Smooth muscle cell (in vitro differentiated cells): ENCODE measurements around the gene TEX54. TPM values are rescaled to one million over a fixed set of nuclear protein-coding genes. Genes with fewer than 3 reads are reported as not detected.
A peak's percentile ranks its signal among the peaks of the same experiment; 100 is the strongest.
"Not testable (repeated sequence)": the region's sequence is repeated elsewhere in the genome, so short reads cannot be mapped to it uniquely, and the experiment has no call there.

Experiments used
- DNase-seq: peaks from one replicate; lab custom pipeline; 2025; ENCODE audit not compliant: unreplicated experiment; lab: John Stamatoyannopoulos, UW
- H2AFZ ChIP-seq: fragments of 200-600 bp; sonication (generic); 2 replicates; pipeline ENCODE4 v1.6.0; 2016; ENCODE audit warnings: antibody characterized with exemption, low read depth, mild to moderate bottlenecking
- H3F3A ChIP-seq: fragments of 200-600 bp; sonication (generic); 2 replicates; pipeline ENCODE4 v1.6.0; 2017; ENCODE audit warnings: antibody characterized with exemption, low read depth
- H3K27ac ChIP-seq: fragments of 200-600 bp; sonication (generic); 2 replicates; pipeline ENCODE4 v1.5.1; 2016; ENCODE audit warnings: low read depth, mild to moderate bottlenecking
- H3K27me3 ChIP-seq: fragments of 200-600 bp; sonication (generic); 2 replicates; pipeline ENCODE4 v1.6.1; 2016; ENCODE audit warnings: low read depth, mild to moderate bottlenecking
- H3K36me3 ChIP-seq: fragments of 200-600 bp; sonication (generic); 2 replicates; pipeline ENCODE4 v1.5.1; 2016; ENCODE audit warnings: low read depth
- H3K4me1 ChIP-seq: fragments of 200-600 bp; sonication (generic); 2 replicates; pipeline ENCODE4 v1.5.1; 2016; ENCODE audit warnings: low read depth
- H3K4me2 ChIP-seq: fragments of 200-600 bp; sonication (generic); 2 replicates; pipeline ENCODE4 v1.6.0; 2016; ENCODE audit warnings: mild to moderate bottlenecking
- H3K4me3 ChIP-seq: fragments of 200-600 bp; sonication (generic); 2 replicates; pipeline ENCODE4 v1.5.1; 2016; ENCODE audit warnings: mild to moderate bottlenecking
- H3K79me2 ChIP-seq: fragments of 200-600 bp; sonication (generic); 2 replicates; pipeline ENCODE4 v1.6.0; 2016; ENCODE audit warnings: low read depth, mild to moderate bottlenecking
- H3K9ac ChIP-seq: fragments of 200-600 bp; sonication (generic); 2 replicates; pipeline ENCODE4 v1.6.0; 2016; ENCODE audit warnings: low read depth
- H3K9me3 ChIP-seq: fragments of 200-600 bp; sonication (generic); replicated peaks from 2 replicates; pipeline ENCODE4 v1.5.1; 2016; ENCODE audit warnings: low read depth
- H4K20me1 ChIP-seq: fragments of 200-600 bp; sonication (generic); 2 replicates; pipeline ENCODE4 v1.6.0; 2016; ENCODE audit warnings: low read depth
- CTCF ChIP-seq: fragments of 200-600 bp; sonication (generic); IDR thresholded peaks from 2 replicates; pipeline ENCODE4 v1.5.1; 2017; ENCODE audit warnings: borderline replicate concordance, mild to moderate bottlenecking, antibody characterized with exemption; ENCODE audit not compliant: insufficient read depth, poor library complexity, severe bottlenecking
- WGBS: methylation state at CpG from one replicate; pipeline ENCODE4 v1.1.7; 2016; ENCODE audit warnings: low lambda C conversion rate; 5-methylcytosine and 5-hydroxymethylcytosine counted together
- polyA plus RNA-seq: library from polyadenylated mRNA; unstranded; fragments of >200 nt; fragmentation: Nextera tagmentation; extraction: Ambion mirVana; gene quantifications from 2 replicates; pipeline ENCODE4 v1.2.1, GENCODE V29; 2016
- total RNA-seq: library from RNA; depleted of rRNA; stranded (reverse); fragments of >200 nt; gene quantifications from 2 replicates; pipeline ENCODE4 v1.2.3, GENCODE V29; 2014

Gene TEX54
- total and polyA plus RNA-seq, 2 experiments from 2014 or later, result 1.4 TPM; not detected in 1

GRCh38 chr11:62841361-62842170 lies 8.9 kb upstream of the TEX54 start:
- Histone ChIP-seq H3F3A (peaks cover 29% of the 10 kb centered on the region), H3K4me3 (peak overlapping the region; percentile 89), H3K36me3 (no peaks in the 10 kb centered on the region), H3K27me3 (no peaks in the 10 kb centered on the region), H4K20me1 (no peaks in the 10 kb centered on the region), H3K9ac (peak overlapping the region; percentile 98), H2AFZ (peak overlapping the region; percentile 96), H3K4me1 (peaks cover 11% of the 10 kb centered on the region), H3K79me2 (peaks cover 26% of the 10 kb centered on the region), H3K27ac (peak overlapping the region; percentile 100), H3K9me3 (no peaks in the 10 kb centered on the region), H3K4me2 (peak overlapping the region; percentile 91)
- no peak for TF ChIP-seq CTCF
- DNase-seq, result peak; percentile 54
- WGBS, result under 1% methylated on average over 33 of the region's 33 CpGs

DNA sequence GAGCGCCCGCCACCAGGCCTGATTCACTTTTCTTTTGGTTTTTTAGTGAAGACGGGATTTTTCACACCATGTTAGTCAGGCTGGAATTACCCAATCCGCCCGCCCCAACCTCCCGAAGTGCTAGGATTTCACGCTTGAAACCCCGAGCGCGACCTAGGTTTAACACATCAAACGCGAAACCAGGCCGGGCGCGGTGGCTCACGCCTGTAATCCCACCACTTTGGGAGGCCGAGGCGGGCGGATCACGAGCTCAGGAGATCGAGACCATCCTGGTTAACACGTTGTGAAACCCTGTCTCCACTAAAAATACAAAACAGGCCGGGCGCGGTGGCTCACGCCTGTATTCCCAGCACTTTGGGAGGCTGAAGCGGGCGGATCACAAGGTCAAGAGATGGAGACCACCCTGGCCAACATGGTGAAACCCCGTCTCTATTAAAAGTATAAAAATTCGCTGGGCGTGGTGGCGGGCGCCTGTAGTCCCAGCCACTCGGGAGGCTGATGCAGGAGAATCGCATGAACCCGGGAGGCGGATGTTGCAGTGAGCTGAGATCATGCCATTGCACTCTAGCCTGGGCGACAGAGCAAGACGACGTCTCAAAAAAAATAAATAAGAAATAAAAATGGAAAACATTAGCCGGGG lies 8.2 kb upstream of the TEX54 start:
- Histone ChIP-seq H3F3A (peaks cover 29% of the 10 kb centered on the region), H3K9ac (peak overlapping the region; percentile 96), H3K79me2 (peaks cover 26% of the 10 kb centered on the region), H3K4me3 (peak overlapping the region; percentile 89), H3K27ac (peak overlapping the region; percentile 100), H3K4me2 (peak overlapping the region; percentile 87), H3K4me1 (peaks cover 11% of the 10 kb centered on the region)
- H3K9me3 ChIP-seq, H3K27me3 ChIP-seq, H4K20me1 ChIP-seq, H2AFZ ChIP-seq, H3K36me3 ChIP-seq: not testable (repeated sequence)
- WGBS, result under 1% methylated on average over 41 of the region's 41 CpGs
- peak; percentile 77 for DNase-seq

GRCh38 chr11:62839050-62839945 lies 6.7 kb upstream of the TEX54 start, which contains the start of gene WDR74:
WDR74 (minus strand) TSS chr11:62839590; CDS start chr11:62839570, 20 bp downstream.
- H3K9me3 ChIP-seq, result no peaks in the 10 kb centered on the region
- H3K36me3 ChIP-seq, result no peaks in the 10 kb centered on the region
- H3F3A ChIP-seq, result peaks cover 29% of the 10 kb centered on the region
- peak within 1 kb of the TSS; percentile 87 for H3K4me2 ChIP-seq
- TF ChIP-seq CTCF, result no peak
- 1% methylated on average over 56 of the region's 62 CpGs for WGBS
- peak within 1 kb of the TSS; percentile 89 for H3K4me3 ChIP-seq
- peak within 1 kb of the TSS; percentile 40 for H2AFZ ChIP-seq
- peak; percentile 51 for DNase-seq
- peak within 1 kb of the TSS; percentile 96 for H3K9ac ChIP-seq
- peaks cover 11% of the 10 kb centered on the region for H3K4me1 ChIP-seq
- H3K27ac ChIP-seq, result peak within 1 kb of the TSS; percentile 100
- no peaks in the 10 kb centered on the region for H3K27me3 ChIP-seq
- H3K79me2 ChIP-seq, result peaks cover 33% of the 10 kb centered on the region
- no peaks in the 10 kb centered on the region for H4K20me1 ChIP-seq

- no peaks in the 10 kb centered on the region for H3K9me3 ChIP-seq
- H2AFZ ChIP-seq, result no peak overlapping the region
- H3K4me3 ChIP-seq, result no peak overlapping the region
- WGBS, result 94% methylated on average over 7 of the region's 8 CpGs
- no peak overlapping the region for H3K4me2 ChIP-seq
- H3K79me2 ChIP-seq, result peaks cover 61% of the 10 kb centered on the region
- H3F3A ChIP-seq, result peaks cover 5% of the 10 kb centered on the region
- no peaks in the 10 kb centered on the region for H3K27me3 ChIP-seq
- peaks cover 5% of the 10 kb centered on the region for H3K4me1 ChIP-seq
- no peak overlapping the region for H3K9ac ChIP-seq
- peaks cover 12% of the 10 kb centered on the region for H4K20me1 ChIP-seq
- TF ChIP-seq CTCF, result no peak
- H3K27ac ChIP-seq, result no peak overlapping the region
- no peaks in the 10 kb centered on the region for H3K36me3 ChIP-seq
- DNase-seq, result no peak
Measured at GRCh38 chr11:62835336-62835735, 2.7 kb upstream of the TEX54 start.
